ENCODE results near the gene M1AP.

The M1AP gene

DNA sequence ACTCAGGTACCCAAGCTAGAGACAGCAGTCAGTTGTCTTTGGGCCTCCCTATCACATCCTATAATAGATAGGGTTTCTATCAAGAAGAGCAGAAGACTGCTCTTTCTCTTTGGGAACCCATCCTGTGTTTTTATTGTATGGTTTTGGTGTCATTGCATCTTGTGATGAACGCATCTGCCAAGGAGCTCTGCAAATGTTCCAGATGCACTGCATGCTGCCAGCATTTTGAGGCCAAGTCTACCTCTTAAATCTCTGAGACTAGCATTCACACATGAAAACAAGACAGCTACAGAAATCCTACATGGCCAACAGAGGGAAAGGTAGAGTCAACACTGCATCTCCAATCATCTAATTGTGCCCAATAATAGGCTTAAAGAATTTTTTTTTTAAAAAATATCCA is 20.0 kb upstream of the M1AP start:
- no peak for DNase-seq (ENCODE audit: low spot score)
- TF ChIP-seq, protein P1, sequence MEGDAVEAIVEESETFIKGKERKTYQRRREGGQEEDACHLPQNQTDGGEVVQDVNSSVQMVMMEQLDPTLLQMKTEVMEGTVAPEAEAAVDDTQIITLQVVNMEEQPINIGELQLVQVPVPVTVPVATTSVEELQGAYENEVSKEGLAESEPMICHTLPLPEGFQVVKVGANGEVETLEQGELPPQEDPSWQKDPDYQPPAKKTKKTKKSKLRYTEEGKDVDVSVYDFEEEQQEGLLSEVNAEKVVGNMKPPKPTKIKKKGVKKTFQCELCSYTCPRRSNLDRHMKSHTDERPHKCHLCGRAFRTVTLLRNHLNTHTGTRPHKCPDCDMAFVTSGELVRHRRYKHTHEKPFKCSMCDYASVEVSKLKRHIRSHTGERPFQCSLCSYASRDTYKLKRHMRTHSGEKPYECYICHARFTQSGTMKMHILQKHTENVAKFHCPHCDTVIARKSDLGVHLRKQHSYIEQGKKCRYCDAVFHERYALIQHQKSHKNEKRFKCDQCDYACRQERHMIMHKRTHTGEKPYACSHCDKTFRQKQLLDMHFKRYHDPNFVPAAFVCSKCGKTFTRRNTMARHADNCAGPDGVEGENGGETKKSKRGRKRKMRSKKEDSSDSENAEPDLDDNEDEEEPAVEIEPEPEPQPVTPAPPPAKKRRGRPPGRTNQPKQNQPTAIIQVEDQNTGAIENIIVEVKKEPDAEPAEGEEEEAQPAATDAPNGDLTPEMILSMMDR (IDR thresholded peaks at IDR 0.05; ENCODE audit: borderline replicate concordance, control extremely low read depth, extremely low read depth, insufficient read depth, missing control alignments) = no peak
- in situ Hi-C loops (cut with MboI; ENCODE audit: low sequenced_read_pairs, unreplicated experiment) = no loop called here

DNA sequence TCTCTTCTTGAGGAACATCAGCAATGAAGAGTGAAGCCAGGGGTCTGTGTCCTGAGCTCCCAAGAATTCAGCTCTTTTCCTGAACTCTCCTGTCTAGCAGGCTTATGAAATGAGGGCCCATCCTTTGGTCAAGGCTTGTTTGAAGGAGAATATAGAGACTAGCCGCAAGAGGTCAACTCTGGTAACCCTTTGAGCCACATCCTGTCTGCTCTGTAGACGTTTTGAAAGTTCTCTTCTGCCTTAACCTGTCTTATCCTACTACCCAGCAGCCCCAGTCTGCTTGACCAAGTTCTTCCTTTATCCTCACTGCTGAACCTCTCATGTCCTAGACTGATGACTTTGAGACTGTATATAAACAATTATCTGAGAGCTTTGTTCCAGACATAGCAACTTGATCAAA is 11.3 kb upstream of the M1AP start:
- DNase-seq (ENCODE audit: low spot score) = no peak
- in situ Hi-C loops (cut with MboI; ENCODE audit: low sequenced_read_pairs, unreplicated experiment) = no loop called here

DNA sequence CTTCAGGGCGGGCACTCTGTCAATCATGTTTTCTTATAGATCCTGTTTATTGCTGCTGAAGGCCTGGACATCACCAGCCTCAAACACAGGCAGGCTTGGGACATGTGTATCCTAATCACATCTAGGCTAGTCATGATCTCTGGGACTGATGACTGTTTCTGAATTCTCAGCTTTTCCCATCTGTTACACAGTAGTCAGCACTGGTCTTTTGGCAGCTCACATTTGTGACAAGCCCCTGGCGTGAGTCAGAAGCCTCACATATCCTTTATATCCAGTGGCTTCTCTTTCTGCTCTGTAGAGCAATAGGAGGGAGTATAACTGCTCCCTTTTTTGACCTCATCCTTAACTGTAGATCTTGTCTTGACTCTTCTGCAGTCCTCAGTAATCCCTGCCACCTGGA is 10.4 kb upstream of the M1AP start:
- no peak for DNase-seq (ENCODE audit: low spot score)
- TF ChIP-seq, protein P1 (IDR thresholded peaks at IDR 0.05; ENCODE audit: borderline replicate concordance, control extremely low read depth, extremely low read depth, insufficient read depth, missing control alignments) = no peak
- in situ Hi-C loops (cut with MboI; ENCODE audit: low sequenced_read_pairs, unreplicated experiment) = no loop called here

More for the DNA sequence above, 11.3 kb upstream of the M1AP start:
- TF ChIP-seq, protein P1 (IDR thresholded peaks at IDR 0.05; ENCODE audit: borderline replicate concordance, control extremely low read depth, extremely low read depth, insufficient read depth, missing control alignments) = no peak

DNA sequence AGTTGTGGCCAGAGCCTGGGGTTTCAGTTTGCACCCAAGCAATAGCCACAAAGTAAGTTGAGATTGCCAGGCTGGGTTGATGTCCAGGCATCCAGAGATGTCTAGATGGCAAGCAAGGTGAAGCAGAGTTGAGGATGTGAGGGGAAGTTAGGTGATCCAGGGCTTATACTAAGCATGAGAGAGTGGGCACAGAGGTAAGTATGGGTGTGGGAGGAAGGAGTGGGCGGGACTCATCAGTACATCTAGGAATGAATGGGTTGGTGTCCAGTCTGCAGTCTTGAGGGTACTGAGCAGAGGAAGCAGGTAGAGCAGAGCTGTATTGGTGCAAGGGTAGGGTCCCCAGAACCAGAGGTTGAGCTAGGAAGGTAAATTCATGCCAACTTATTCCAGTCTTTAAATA is 7.4 kb upstream of the M1AP start:
- no peak for DNase-seq (ENCODE audit: low spot score)
- in situ Hi-C loops (cut with MboI; ENCODE audit: low sequenced_read_pairs, unreplicated experiment) = no loop called here
- TF ChIP-seq, protein P1 (IDR thresholded peaks at IDR 0.05; ENCODE audit: borderline replicate concordance, control extremely low read depth, extremely low read depth, insufficient read depth, missing control alignments) = no peak

DNA sequence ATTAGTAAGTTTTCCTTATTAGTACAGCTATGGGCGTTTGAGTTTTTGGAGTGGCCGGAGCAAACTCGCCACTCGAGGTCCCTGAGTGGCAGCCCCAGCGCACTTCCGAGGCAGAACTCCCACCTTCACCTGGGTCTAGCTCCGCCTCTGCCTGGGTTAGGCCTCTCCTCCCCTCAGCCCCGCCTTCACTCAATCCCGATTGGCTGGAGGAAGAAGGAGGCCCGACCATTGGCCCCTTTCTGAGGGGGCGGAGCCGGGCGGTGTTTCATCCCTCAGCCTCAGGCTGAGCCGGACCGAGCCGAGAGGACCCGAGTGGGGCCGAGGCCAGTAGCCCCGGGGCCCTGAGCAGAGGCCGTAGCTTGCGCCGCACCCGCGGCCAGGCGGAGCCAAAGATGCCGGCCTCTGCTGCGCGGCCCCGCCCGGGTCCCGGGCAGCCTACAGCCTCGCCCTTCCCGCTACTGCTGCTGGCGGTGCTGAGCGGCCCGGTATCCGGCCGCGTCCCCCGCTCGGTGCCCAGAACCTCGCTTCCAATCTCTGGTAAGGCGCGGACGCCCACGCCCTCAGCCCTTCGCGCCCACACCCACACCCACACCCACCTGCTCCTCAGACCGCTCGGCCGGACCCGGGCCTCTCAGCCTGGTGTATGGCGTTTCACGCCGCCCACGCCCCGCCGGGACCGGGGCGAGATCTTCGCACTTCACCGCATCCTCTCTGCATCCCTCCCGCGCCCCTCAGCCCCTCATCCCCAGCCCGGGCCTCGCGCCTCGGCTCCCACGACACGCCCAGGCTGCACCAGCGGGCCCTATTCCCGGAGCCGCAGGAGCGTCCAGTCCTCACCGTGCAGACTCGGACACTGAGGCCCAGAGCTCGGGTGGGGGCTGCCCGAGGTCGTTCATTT is 6.1 kb upstream of the M1AP start, which contains the start of gene SEMA4F:
Gene SEMA4F, plus strand, starts transcription at position 263 of the 898 bp plus-strand sequence. Its CDS starts 130 bp downstream, at position 393.
- peak; percentile 99 for DNase-seq (ENCODE audit: low spot score)
- TF ChIP-seq, protein P1 (IDR thresholded peaks at IDR 0.05; ENCODE audit: borderline replicate concordance, control extremely low read depth, extremely low read depth, insufficient read depth, missing control alignments) = no peak
- in situ Hi-C loops (cut with MboI; ENCODE audit: low sequenced_read_pairs, unreplicated experiment) = no loop called here

DNA sequence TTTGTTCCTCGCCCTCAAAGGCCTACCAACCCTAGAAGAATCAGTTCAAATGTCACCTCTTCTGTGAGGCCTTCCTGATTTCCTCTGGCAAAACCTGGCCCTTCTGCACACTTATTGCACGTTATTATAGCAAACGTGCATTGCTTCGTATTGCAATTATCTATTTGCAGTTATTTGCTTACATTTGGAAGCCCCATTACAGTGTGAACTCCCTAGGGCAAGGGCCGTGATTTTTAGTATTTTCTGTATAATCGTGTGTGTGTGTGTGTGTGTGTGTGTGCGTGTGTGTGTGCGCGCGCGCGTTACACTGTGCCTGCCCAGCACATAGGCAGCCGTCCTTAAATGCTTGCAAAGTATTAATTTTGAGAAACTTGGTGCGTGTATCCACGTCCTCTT is 5.5 kb upstream of the M1AP start:
- TF ChIP-seq, protein P1 (IDR thresholded peaks at IDR 0.05; ENCODE audit: borderline replicate concordance, control extremely low read depth, extremely low read depth, insufficient read depth, missing control alignments) = no peak
- no peak for DNase-seq (ENCODE audit: low spot score)
- in situ Hi-C loops (cut with MboI; ENCODE audit: low sequenced_read_pairs, unreplicated experiment) = no loop called here
